IMR-90 (cell line): Measurements from ENCODE around the gene CANT1.

Experiments
- BHLHE40 ChIP-seq: fragments of 150-350 bp; IDR thresholded peaks from 2 replicates; pipeline ENCODE4 v1.6.1; 2016; ENCODE audit warnings: mild to moderate bottlenecking, low read depth, low read length
- CEBPB ChIP-seq: IDR thresholded peaks from 2 replicates; pipeline ENCODE4 v1.6.1; 2012; ENCODE audit warnings: low read depth, low read length, improper control_type of control experiment
- CHD1 ChIP-seq: IDR thresholded peaks from 2 replicates; pipeline ENCODE4 v1.6.1; 2012; ENCODE audit warnings: low read depth, low read length, improper control_type of control experiment
- CTCF ChIP-seq: conservative IDR thresholded peaks from 2 replicates; pipeline ENCODE4 v1.5.1; 2012; ENCODE audit warnings: mild to moderate bottlenecking, low read depth, low read length, improper control_type of control experiment
- ELK1 ChIP-seq: fragments of 150-350 bp; IDR thresholded peaks from 2 replicates; pipeline ENCODE4 v1.6.1; 2016; ENCODE audit warnings: low read depth, mild to moderate bottlenecking, low read length, moderate library complexity, borderline replicate concordance
- FOS ChIP-seq: fragments of 150-350 bp; IDR thresholded peaks from 2 replicates; pipeline ENCODE4 v1.6.1; 2016; ENCODE audit warnings: low read depth, low read length
- MAFK ChIP-seq: IDR thresholded peaks from 2 replicates; pipeline ENCODE4 v1.6.1; 2012; ENCODE audit warnings: low read depth, low read length, improper control_type of control experiment
- MAZ ChIP-seq: IDR thresholded peaks from 2 replicates; pipeline ENCODE4 v1.6.1; 2012; ENCODE audit warnings: low read depth, mild to moderate bottlenecking, low read length, improper control_type of control experiment, moderate library complexity, borderline replicate concordance
- MXI1 ChIP-seq: IDR thresholded peaks from 2 replicates; pipeline ENCODE4 v1.6.1; 2012; ENCODE audit warnings: low read depth, mild to moderate bottlenecking, low read length, moderate library complexity, borderline replicate concordance
- POLR2A ChIP-seq: IDR thresholded peaks from 2 replicates; pipeline ENCODE4 v1.6.1; 2012; ENCODE audit warnings: mild to moderate bottlenecking, low read depth, low read length
- RAD21 ChIP-seq: IDR thresholded peaks from 2 replicates; pipeline ENCODE4 v1.6.1; 2012; ENCODE audit warnings: low read length, improper control_type of control experiment
- RFX5 ChIP-seq: IDR thresholded peaks from 2 replicates; pipeline ENCODE4 v1.8.0; 2012; ENCODE audit warnings: low read depth, mild to moderate bottlenecking, low read length, moderate library complexity
- SMC3 ChIP-seq: fragments of 150-350 bp; IDR thresholded peaks from 2 replicates; pipeline ENCODE4 v1.6.1; 2016; ENCODE audit warnings: low read depth, mild to moderate bottlenecking, antibody characterized with exemption, low read length, moderate library complexity
- USF2 ChIP-seq: fragments of 150-350 bp; IDR thresholded peaks from 2 replicates; pipeline ENCODE4 v1.6.1; 2017; ENCODE audit warnings: mild to moderate bottlenecking, antibody characterized with exemption, low read length, low read depth

- no peak for TF ChIP-seq CTCF
- no peak for TF ChIP-seq MAZ
- TF ChIP-seq MXI1 = no peak
- TF ChIP-seq ELK1 = no peak
- no peak for TF ChIP-seq POLR2A
- TF ChIP-seq USF2 = no peak
- TF ChIP-seq CHD1 = no peak
- no peak for TF ChIP-seq RFX5
- no peak for TF ChIP-seq SMC3
- TF ChIP-seq RAD21 = no peak
- no peak for TF ChIP-seq MAFK
- TF ChIP-seq BHLHE40 = no peak
- no peak for TF ChIP-seq CEBPB
- no peak for TF ChIP-seq FOS
These were observed 711 bp upstream of the CANT1 start for GRCh38 chr17:79010304-79010646.
